ENCODE results near the gene TLR4. TPM values are rescaled to one million over a fixed set of nuclear protein-coding genes. Genes with fewer than 3 reads are reported as not detected.

The TLR4 gene
- total and polyA plus RNA-seq, 2 experiments from 2014 or later = 0.06 TPM; not detected in 1

DNA sequence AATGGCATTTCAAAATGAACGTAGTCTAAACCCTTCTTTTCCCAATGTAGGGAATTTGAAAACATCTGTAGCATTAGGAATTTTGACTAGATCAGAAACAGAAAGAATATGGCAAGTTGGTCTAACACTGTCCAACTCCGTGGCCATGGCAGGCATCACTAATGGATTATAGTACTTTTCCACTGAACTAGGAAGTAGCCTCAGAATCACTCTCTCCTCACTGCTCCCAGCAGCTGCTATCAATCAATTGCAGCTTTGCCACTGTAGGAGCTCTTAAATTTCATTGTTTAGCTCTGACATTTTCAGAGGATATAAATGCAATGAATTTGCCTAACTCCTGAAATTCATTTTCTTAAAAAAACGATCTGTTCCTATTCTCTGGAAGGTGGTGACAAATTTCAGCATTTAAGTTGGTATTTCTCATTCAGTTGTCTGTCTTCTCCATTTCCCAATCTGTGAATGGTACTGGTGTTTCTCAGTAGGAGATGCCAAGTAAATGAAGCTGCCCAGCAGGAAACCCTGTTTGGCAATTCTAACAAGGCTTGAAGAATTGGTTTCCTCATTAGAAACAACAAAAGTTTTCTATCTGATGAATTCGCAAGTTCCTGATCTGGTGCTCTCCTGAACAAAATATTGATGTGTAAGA, 64.7 kb downstream of the TLR4 start:
- H3K27me3 ChIP-seq = no peaks in the 10 kb centered on the region
- no peaks in the 10 kb centered on the region for H3K36me3 ChIP-seq
- no peak for DNase-seq (ENCODE audit: low read depth in 1 of 2, low spot score in 1 of 2)
- no peak overlapping the region for H3K4me3 ChIP-seq
- TF ChIP-seq, protein P1, sequence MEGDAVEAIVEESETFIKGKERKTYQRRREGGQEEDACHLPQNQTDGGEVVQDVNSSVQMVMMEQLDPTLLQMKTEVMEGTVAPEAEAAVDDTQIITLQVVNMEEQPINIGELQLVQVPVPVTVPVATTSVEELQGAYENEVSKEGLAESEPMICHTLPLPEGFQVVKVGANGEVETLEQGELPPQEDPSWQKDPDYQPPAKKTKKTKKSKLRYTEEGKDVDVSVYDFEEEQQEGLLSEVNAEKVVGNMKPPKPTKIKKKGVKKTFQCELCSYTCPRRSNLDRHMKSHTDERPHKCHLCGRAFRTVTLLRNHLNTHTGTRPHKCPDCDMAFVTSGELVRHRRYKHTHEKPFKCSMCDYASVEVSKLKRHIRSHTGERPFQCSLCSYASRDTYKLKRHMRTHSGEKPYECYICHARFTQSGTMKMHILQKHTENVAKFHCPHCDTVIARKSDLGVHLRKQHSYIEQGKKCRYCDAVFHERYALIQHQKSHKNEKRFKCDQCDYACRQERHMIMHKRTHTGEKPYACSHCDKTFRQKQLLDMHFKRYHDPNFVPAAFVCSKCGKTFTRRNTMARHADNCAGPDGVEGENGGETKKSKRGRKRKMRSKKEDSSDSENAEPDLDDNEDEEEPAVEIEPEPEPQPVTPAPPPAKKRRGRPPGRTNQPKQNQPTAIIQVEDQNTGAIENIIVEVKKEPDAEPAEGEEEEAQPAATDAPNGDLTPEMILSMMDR (IDR thresholded peaks at IDR 0.05; ENCODE audit: low read depth, low read length) = no peak
- H3K4me1 ChIP-seq (ENCODE audit: low read depth) = no peaks in the 10 kb centered on the region
- no peaks in the 10 kb centered on the region for H3K9me3 ChIP-seq (ENCODE audit: low read depth)
- H3K27ac ChIP-seq = no peak overlapping the region

DNA sequence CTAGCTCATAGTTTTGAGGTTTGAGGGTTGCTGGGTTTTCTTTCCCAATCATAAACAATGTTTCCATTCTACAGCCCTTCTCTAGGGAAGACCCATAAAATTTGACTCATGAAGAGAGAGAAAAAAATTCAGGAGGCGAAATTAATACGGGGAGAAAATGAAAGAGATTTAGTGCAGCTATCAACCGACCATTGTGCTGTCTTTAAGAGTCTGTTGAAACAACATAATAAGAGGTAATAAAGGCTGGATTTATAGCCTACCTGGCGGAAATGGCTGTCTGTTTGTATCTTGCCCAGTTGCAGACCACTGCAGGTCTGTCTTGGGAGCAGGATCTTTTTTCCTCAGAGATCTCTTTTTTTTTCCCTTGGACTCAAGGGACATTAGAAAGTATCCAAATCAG, 66.9 kb downstream of the TLR4 start:
- Histone ChIP-seq H3K27ac (no peak overlapping the region), H3K9me3 (ENCODE audit: low read depth) (no peaks in the 10 kb centered on the region), H3K27me3 (no peaks in the 10 kb centered on the region), H3K36me3 (no peaks in the 10 kb centered on the region), H3K4me3 (no peak overlapping the region), H3K4me1 (ENCODE audit: low read depth) (no peaks in the 10 kb centered on the region)
- no peak for DNase-seq (ENCODE audit: low read depth in 1 of 2, low spot score in 1 of 2)
- TF ChIP-seq, protein P1 (IDR thresholded peaks at IDR 0.05; ENCODE audit: low read depth, low read length) = no peak

DNA sequence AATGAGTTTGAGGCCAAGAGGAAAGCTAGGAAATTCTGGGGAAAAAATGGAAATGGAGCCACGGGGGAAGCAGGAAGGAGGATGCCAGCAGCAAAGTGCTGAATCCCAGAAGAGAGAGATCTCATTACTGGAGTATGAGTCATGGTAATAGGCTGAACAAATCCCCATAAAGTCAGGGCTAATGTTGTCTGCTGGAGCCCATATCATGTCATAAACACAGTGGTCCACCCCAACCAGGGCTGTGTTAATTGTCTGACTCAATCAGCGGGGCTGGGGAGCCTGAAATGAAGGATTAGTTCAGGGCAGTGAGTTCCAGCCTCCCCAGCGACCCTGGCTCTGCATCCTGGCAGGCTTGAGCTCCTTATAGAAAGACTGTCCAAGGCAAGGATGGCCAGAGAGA, 68.8 kb downstream of the TLR4 start:
- TF ChIP-seq, protein P1 (IDR thresholded peaks at IDR 0.05; ENCODE audit: low read depth, low read length) = no peak
- peaks cover 2% of the 10 kb centered on the region for H3K4me1 ChIP-seq (ENCODE audit: low read depth)
- no peaks in the 10 kb centered on the region for H3K27me3 ChIP-seq
- H3K36me3 ChIP-seq = no peaks in the 10 kb centered on the region
- DNase-seq (ENCODE audit: low read depth in 1 of 2, low spot score in 1 of 2) = peak in 1 of 2 donors; percentile 31
- H3K4me3 ChIP-seq = no peak overlapping the region
- H3K9me3 ChIP-seq (ENCODE audit: low read depth) = no peaks in the 10 kb centered on the region
- no peak overlapping the region for H3K27ac ChIP-seq

All from cardiac muscle cell (in vitro differentiated cells and primary cell).